ENCODE measurements around the gene TPH2. TPM values are rescaled to one million over a fixed set of nuclear protein-coding genes. Genes with fewer than 3 reads are reported as not detected.

The TPH2 gene
- total RNA-seq, 2 experiments from 2014 or later = not detected

DNA sequence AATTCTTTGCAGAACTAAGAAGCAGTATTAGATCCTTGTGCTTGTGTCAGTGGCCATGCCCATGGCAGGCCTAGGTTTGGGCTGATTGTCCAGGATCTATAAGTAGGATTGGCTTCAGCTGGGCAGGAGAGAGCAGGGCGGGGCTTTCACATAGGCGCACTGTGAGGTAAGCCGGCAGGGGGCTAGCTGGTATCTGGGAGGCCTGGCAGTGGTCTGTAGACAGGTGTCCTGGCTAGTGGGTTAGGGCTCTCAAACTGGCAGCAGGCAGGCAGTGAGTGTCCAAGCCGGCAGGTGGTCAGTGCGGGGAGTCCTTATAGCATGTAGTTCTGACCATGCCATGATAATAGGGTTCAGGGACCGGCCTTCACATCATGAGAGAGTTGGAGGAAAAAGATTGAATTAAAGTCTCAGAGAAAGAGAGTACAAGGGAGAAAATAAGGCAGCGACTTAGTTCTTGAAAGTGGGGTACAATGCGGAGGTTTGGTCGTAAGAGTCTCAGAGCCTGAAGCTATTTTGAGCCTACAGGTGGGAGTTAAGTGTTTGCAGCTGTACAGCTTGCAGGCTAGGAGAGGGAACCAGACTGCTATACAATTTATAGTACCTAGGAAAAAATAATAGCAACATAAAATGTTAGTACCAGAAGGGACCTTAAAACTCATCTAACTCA is 137.4 kb downstream of the TPH2 start:
- H3K36me3 Mint-ChIP-seq (ENCODE audit: low read depth) = no peaks in the 10 kb centered on the region
- intact Hi-C loops (cut with micrococcal nuclease) = no loop called here

DNA sequence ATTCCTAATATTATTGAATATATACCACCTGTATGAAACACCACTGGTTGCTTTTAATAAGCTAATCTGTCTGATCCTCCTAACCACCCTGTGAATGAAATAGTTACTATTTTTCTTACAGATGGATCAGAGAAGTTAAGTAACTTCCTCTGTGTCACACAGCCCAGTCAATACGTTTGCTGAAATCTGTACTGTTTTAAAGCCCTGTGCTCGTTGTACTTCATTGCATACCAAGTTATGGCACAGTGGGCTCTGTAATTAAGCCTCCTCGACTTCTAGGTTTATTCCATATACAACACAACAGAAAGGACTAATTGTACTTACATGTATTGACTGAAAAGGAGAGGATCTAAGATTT is 137.9 kb downstream of the TPH2 start:
- POLR2A ChIA-PET = interaction anchor here (1.1 kb wide), 1 partner anchor 41 kb away, joined by 3 read pairs; no protein-coding TSS in a partner anchor
- Mint-ChIP-seq H3K4me3 (no peak overlapping the region), H3K27me3 (no peaks in the 10 kb centered on the region), H3K36me3 (ENCODE audit: low read depth) (no peaks in the 10 kb centered on the region), H3K9me3 (peaks cover 3% of the 10 kb centered on the region), H3K27ac (no peak overlapping the region), H3K4me1 (ENCODE audit: low read depth) (no peaks in the 10 kb centered on the region)
- CTCF ChIA-PET = no interaction called here
- intact Hi-C loops (cut with micrococcal nuclease) = no loop called here
- ATAC-seq (no peak), DNase-seq (no peak)
- TF ChIP-seq, protein P1, sequence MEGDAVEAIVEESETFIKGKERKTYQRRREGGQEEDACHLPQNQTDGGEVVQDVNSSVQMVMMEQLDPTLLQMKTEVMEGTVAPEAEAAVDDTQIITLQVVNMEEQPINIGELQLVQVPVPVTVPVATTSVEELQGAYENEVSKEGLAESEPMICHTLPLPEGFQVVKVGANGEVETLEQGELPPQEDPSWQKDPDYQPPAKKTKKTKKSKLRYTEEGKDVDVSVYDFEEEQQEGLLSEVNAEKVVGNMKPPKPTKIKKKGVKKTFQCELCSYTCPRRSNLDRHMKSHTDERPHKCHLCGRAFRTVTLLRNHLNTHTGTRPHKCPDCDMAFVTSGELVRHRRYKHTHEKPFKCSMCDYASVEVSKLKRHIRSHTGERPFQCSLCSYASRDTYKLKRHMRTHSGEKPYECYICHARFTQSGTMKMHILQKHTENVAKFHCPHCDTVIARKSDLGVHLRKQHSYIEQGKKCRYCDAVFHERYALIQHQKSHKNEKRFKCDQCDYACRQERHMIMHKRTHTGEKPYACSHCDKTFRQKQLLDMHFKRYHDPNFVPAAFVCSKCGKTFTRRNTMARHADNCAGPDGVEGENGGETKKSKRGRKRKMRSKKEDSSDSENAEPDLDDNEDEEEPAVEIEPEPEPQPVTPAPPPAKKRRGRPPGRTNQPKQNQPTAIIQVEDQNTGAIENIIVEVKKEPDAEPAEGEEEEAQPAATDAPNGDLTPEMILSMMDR (IDR thresholded peaks at IDR 0.05) = no peak

More for the DNA sequence above, 137.4 kb downstream of the TPH2 start:
- ChIA-PET POLR2A (interaction anchor here (1.1 kb wide), 1 partner anchor 40 kb away, joined by 3 read pairs; no protein-coding TSS in a partner anchor), CTCF (no interaction called here)
- no peak for ATAC-seq
- Mint-ChIP-seq H3K4me3 (no peak overlapping the region), H3K9me3 (peaks cover 7% of the 10 kb centered on the region), H3K27ac (no peak overlapping the region), H3K27me3 (no peaks in the 10 kb centered on the region), H3K4me1 (ENCODE audit: low read depth) (no peaks in the 10 kb centered on the region)
- DNase-seq = no peak
- TF ChIP-seq, protein P1 (IDR thresholded peaks at IDR 0.05) = no peak

DNA sequence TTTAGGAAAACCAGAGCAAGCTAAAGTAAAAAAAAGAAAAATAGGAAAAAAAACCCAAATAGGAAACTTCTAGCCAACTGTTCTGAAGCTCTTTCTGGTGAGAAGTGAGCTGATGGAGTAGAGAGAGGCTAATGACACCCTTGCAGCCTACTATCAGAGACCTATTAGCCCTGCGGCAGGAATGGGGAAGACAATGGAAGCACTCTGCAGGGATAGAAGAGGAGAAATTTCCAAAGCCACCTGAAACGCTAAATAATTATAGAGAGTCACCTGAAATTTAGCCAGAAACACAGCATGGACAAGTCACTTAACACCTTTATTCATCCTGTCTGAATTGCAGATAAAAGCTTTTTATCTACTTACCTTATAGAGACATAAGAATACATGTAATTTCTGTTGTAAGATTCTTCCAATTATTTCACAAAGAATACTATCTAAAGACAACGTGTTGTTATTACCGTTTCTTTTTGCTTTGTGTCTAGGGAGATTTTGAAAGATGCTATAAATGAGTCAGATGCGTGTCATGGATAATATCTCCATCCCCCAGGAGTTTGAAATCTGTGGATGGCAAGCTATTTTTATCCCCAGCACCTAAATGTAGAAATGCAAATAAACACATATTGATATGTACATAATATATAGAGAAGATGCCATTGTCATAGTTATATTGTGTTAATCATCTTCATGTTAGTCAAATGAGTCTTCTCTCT is 138.6 kb downstream of the TPH2 start:
- no peaks in the 10 kb centered on the region for H3K9me3 Mint-ChIP-seq
- TF ChIP-seq, protein P1 (IDR thresholded peaks at IDR 0.05) = no peak
- no peaks in the 10 kb centered on the region for H3K27me3 Mint-ChIP-seq
- DNase-seq (no peak), ATAC-seq (no peak)
- H3K27ac Mint-ChIP-seq = no peak overlapping the region
- no peaks in the 10 kb centered on the region for H3K36me3 Mint-ChIP-seq (ENCODE audit: low read depth)
- H3K4me3 Mint-ChIP-seq = no peak overlapping the region
- CTCF ChIA-PET = no interaction called here
- POLR2A ChIA-PET = no interaction called here
- intact Hi-C loops (cut with micrococcal nuclease) = no loop called here
- H3K4me1 Mint-ChIP-seq (ENCODE audit: low read depth) = no peaks in the 10 kb centered on the region

DNA sequence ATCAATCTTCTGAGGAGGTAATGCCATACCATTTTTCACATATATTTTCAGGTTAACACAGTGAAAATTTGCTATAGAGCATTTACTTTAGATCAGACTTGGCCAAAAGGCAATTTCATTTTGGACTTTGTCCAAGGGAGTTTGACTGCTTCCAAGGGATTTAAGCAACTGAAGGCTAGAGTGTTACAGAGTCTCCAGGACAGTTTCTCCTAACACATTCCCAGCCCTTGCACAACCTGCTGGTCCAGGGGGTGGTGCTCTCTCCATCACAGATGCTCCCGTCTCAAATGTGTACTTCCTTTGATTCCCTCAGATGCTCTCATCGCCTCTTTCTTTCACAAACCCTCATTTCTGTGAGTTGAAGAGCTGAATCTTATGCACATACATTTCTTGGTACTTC is 143.1 kb downstream of the TPH2 start:
- intact Hi-C loops (cut with micrococcal nuclease) = no loop called here
- Mint-ChIP-seq H3K4me1 (ENCODE audit: low read depth) (no peaks in the 10 kb centered on the region), H3K9me3 (no peaks in the 10 kb centered on the region), H3K27ac (no peak overlapping the region), H3K27me3 (peaks cover 5% of the 10 kb centered on the region), H3K36me3 (ENCODE audit: low read depth) (no peaks in the 10 kb centered on the region), H3K4me3 (no peak overlapping the region)
- ChIA-PET CTCF (interaction anchor here (0.9 kb wide), 1 partner anchor 8 kb away, joined by 3 read pairs; no protein-coding TSS in a partner anchor), POLR2A (no interaction called here)
- DNase-seq (no peak), ATAC-seq (no peak)
- TF ChIP-seq, protein P1 (IDR thresholded peaks at IDR 0.05) = no peak

Other genes with a start within 250 kb of the TPH2 start
- 10 to 100 TPM; 78.1 to 88.6 TPM for gene RAB21, start 184.0 kb upstream of the TPH2 start, total RNA-seq
- gene TBC1D15, start 99.1 kb upstream of the TPH2 start, total RNA-seq = 10 to 100 TPM; 51.7 to 54.9 TPM